Measurements from ENCODE around the gene NMRK1.
A peak's percentile ranks its signal among the peaks of the same experiment; 100 is the strongest.

Gene NMRK1

GRCh38 chr9:75101004-75101588 lies 13.1 kb upstream of the NMRK1 start:
- DNase-seq = no peak

- DNase-seq = no peak
These were observed 8.8 kb upstream of the NMRK1 start for GRCh38 chr9:75096796-75097195.

- no peak for DNase-seq
These were observed 4.8 kb upstream of the NMRK1 start for GRCh38 chr9:75092766-75093165.

GRCh38 chr9:75090579-75090978 lies 2.6 kb upstream of the NMRK1 start:
- DNase-seq = no peak

GRCh38 chr9:75089373-75089766 lies 1.4 kb upstream of the NMRK1 start:
- DNase-seq = no peak

GRCh38 chr9:75088646-75089372 lies 854 bp upstream of the NMRK1 start:
- peak; percentile 79 for DNase-seq

- peak; percentile 41 for DNase-seq
These were observed 599 bp downstream of the NMRK1 start for GRCh38 chr9:75087289-75087823.

GRCh38 chr9:75086541-75087288 lies 1.2 kb downstream of the NMRK1 start:
- no peak for DNase-seq

- no peak for DNase-seq
These were observed 2.3 kb downstream of the NMRK1 start for GRCh38 chr9:75085640-75086039.

GRCh38 chr9:75084081-75084672 lies 3.8 kb downstream of the NMRK1 start:
- DNase-seq = no peak

GRCh38 chr9:75083188-75083970 lies 4.6 kb downstream of the NMRK1 start:
- DNase-seq = no peak

GRCh38 chr9:75081632-75082031 lies 6.3 kb downstream of the NMRK1 start:
- no peak for DNase-seq

GRCh38 chr9:75072895-75073294 lies 15.1 kb downstream of the NMRK1 start:
- no peak for DNase-seq

- DNase-seq = no peak
These were observed 16.3 kb downstream of the NMRK1 start for GRCh38 chr9:75071530-75072122.

- DNase-seq = no peak
These were observed 18.8 kb downstream of the NMRK1 start for GRCh38 chr9:75069171-75069570.

GRCh38 chr9:75067894-75068293 lies 20.1 kb downstream of the NMRK1 start:
- no peak for DNase-seq

- no peak for DNase-seq
These were observed 22.4 kb downstream of the NMRK1 start for GRCh38 chr9:75065510-75065909.

GRCh38 chr9:75064307-75065025 lies 23.5 kb downstream of the NMRK1 start:
- DNase-seq = peak; percentile 64

GRCh38 chr9:75063556-75064305 lies 24.2 kb downstream of the NMRK1 start:
- DNase-seq = peak; percentile 72

GRCh38 chr9:75061169-75061568 lies 26.8 kb downstream of the NMRK1 start:
- DNase-seq = no peak
